Activated CD4-positive, alpha-beta memory T cell treated with anti-CD3 and anti-CD28 coated beads, Interleukin-2, amount 10 ng/mL, durations not matched to agents 7 days and 5 days (primary cell): ENCODE results near the gene TCF21. TPM values are rescaled to one million over a fixed set of nuclear protein-coding genes. Genes with fewer than 3 reads are reported as not detected.

Experiments used
- CTCF ChIA-PET: fragments of 350-600 bp; sonication (Branson Sonifier 250); formaldehyde crosslinking; loops from one replicate; lab custom pipeline; 2021; ENCODE audit warnings: antibody characterized with exemption, inconsistent platforms; lab: Charles Lee
- POLR2A ChIA-PET: fragments of 350-600 bp; sonication (Branson Sonifier 250); formaldehyde crosslinking; loops from one replicate; lab custom pipeline; 2021; ENCODE audit warnings: antibody characterized with exemption; lab: Charles Lee
- DNase-seq: peaks from one replicate; pipeline ENCODE4 v3.0.0-alpha.2; 2020
- H3K27ac Mint-ChIP-seq: one replicate; pipeline ENCODE4 v1.8.0; 2021; ENCODE audit warnings: mild to moderate bottlenecking, mixed read lengths
- H3K27me3 Mint-ChIP-seq: one replicate; pipeline ENCODE4 v1.8.0; 2021; ENCODE audit warnings: mixed read lengths
- H3K36me3 Mint-ChIP-seq: one replicate; pipeline ENCODE4 v1.8.0; 2021; ENCODE audit warnings: low read depth, mixed read lengths
- H3K4me1 Mint-ChIP-seq: one replicate; pipeline ENCODE4 v1.8.0; 2021; ENCODE audit warnings: mixed read lengths
- H3K4me3 Mint-ChIP-seq: one replicate; pipeline ENCODE4 v1.8.0; 2021; ENCODE audit warnings: mild to moderate bottlenecking, mixed read lengths
- H3K9me3 Mint-ChIP-seq: one replicate; pipeline ENCODE4 v1.8.0; 2021; ENCODE audit warnings: mixed read lengths
- total RNA-seq, 2 experiments: library from RNA; stranded (reverse); gene quantifications; one replicate each; pipeline ENCODE4 v1.2.3, GENCODE V29; 2021

TCF21 gene
- total RNA-seq, 2 experiments from 2014 or later = not detected

DNA sequence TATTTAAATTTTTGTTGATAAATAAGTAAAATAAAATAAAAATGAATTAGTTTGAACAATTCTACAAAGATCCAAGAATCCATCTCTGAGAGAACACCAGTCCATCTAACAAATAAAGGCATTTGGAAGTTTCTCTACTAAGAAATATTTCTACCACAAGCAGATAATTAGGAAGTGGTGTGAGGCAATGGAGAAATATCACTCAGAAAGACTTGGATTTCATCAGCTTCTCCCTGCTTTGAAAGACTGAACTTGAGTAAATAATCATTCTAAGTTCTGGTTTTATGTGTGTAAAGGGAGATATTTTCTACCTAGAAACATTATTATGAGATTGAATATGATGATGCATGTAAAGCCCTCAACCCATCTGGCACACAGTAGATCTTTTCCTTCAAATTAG is 17.8 kb upstream of the TCF21 start:
- CTCF ChIA-PET = interaction anchor here (1.3 kb wide), 1 partner anchor 14 kb away, joined by 3 read pairs; no protein-coding TSS in a partner anchor
- POLR2A ChIA-PET = no interaction called here
- Mint-ChIP-seq H3K36me3 (no peaks in the 10 kb centered on the region), H3K9me3 (no peaks in the 10 kb centered on the region), H3K4me1 (no peaks in the 10 kb centered on the region), H3K27ac (no peak overlapping the region), H3K4me3 (no peak overlapping the region), H3K27me3 (peaks cover 11% of the 10 kb centered on the region)
- no peak for DNase-seq

DNA sequence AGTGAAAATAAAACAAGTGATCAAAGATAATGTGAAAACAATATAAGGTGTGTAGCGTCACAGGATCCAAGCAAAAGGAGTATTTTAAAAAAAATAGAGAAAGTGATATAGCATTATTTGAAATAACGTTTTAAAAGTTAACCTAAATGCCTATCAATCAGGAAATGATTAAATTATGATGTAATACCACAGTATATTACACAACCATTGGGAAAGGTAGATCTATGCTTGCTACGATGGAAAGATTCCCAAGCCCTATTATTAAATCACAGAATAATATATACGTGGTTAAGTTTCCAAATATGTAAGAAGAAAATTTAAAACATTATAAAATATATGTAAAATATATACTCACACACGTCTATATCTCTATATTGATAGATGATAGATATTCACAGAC is 15.4 kb upstream of the TCF21 start:
- Mint-ChIP-seq H3K4me3 (no peak overlapping the region), H3K36me3 (no peaks in the 10 kb centered on the region), H3K27me3 (peaks cover 16% of the 10 kb centered on the region), H3K4me1 (no peaks in the 10 kb centered on the region), H3K9me3 (no peaks in the 10 kb centered on the region), H3K27ac (no peak overlapping the region)
- DNase-seq = no peak
- CTCF ChIA-PET = no interaction called here
- POLR2A ChIA-PET = no interaction called here

DNA sequence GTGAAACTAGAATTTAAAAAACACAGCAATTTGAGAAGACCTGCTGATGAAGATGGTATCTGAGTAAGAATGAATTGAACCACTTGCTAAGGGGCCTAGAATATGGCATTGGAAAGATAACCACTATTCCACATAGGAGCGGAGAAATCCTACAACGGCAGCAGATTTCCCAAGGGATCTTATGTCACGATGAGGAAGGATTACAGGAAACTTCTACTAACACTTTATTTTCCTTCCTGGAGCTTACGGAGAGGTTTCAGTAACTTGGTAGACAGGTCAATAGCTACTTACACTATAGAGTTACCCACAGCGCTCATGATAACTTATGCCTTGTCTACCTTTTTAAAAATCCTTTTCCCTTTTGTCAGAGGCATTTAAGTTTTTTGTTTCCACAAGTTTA is 11.8 kb upstream of the TCF21 start:
- Mint-ChIP-seq H3K27me3 (peaks cover 18% of the 10 kb centered on the region), H3K9me3 (no peaks in the 10 kb centered on the region), H3K27ac (no peak overlapping the region), H3K4me3 (no peak overlapping the region), H3K4me1 (no peaks in the 10 kb centered on the region), H3K36me3 (no peaks in the 10 kb centered on the region)
- DNase-seq = no peak
- ChIA-PET POLR2A (no interaction called here), CTCF (no interaction called here)

DNA sequence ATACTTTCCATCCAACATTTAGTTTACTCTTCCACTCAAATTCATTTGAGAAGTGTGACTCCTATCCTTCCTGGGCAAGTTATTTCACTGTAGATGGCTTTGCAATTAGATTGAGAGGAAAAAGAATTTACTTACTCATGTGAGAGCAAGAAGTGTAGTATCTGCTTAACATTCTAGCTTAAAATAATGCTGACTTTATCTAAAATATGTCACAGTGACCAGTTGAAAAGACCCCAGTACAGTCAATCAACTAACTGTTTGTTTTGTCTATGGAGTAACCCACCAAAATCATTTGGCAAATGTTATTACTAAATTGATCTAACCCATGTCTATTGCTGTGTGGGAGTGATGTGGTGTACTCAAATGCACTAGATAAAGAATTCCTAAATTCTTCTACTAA is 8.9 kb upstream of the TCF21 start:
- Mint-ChIP-seq H3K36me3 (no peaks in the 10 kb centered on the region), H3K27ac (no peak overlapping the region), H3K27me3 (peaks cover 25% of the 10 kb centered on the region), H3K4me3 (no peak overlapping the region), H3K4me1 (no peaks in the 10 kb centered on the region), H3K9me3 (no peaks in the 10 kb centered on the region)
- DNase-seq = no peak
- POLR2A ChIA-PET = no interaction called here
- CTCF ChIA-PET = interaction anchor here (1.1 kb wide), 1 partner anchor 37 kb away, joined by 3 read pairs; no protein-coding TSS in a partner anchor

DNA sequence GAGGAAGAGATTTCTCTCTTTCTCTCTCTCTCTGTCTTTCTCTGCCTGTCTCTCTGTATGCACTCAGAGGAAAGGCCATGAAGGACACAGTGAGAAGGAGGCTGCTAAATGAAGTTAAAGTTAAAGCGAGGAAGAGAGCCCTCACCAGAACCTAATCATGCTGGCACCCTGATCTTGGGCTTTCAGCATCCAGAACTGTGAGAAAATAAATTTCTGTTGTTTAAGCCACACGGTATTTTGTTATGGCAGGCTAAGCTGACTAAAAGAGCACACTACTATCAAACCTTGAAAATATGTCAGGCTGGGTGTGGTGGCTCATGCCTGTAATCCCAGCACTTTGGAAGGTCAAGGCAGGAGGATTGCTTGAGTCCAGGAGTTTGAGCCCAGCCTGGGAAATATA is 8.0 kb upstream of the TCF21 start:
- Mint-ChIP-seq H3K4me3 (no peak overlapping the region), H3K4me1 (no peaks in the 10 kb centered on the region), H3K9me3 (no peaks in the 10 kb centered on the region), H3K27ac (no peak overlapping the region), H3K27me3 (peaks cover 29% of the 10 kb centered on the region), H3K36me3 (no peaks in the 10 kb centered on the region)
- CTCF ChIA-PET = no interaction called here
- no peak for DNase-seq
- POLR2A ChIA-PET = no interaction called here

DNA sequence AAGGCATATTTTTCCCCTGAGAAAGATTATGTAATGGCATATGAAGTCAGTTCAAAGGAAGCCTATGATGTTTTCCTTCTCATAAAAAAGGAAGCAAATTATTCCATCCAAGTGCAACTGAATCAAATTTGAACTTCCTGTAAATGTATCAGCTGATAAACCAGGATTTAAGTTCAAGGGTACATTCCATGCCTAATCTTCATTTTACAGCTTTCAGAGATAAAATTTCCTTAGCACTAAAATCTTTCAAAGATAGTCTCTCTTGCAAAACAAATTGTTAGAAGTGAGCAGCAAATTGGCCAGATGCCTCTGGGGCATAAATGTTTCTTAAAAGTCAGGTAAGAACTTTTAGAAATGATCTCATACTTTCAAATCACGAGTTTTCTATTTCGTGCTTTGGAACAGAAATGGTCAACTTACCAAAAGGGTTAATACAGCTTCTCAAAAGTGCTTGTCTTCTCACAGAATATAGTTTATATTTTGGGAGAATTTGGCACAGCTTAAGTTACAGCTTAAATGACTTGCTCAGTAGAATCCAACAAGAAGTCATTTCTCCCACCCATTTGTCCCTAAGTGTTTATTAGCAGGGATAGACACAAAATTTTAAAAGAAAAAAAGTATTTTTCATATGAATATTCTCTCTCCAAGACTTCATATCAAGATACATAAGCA is 2.7 kb upstream of the TCF21 start:
- ChIA-PET POLR2A (no interaction called here), CTCF (interaction anchor here (1.5 kb wide), 1 partner anchor 49 kb away, joined by 4 read pairs; no protein-coding TSS in a partner anchor)
- Mint-ChIP-seq H3K9me3 (no peaks in the 10 kb centered on the region), H3K4me3 (no peak overlapping the region), H3K27me3 (peaks cover 61% of the 10 kb centered on the region), H3K4me1 (peaks cover 14% of the 10 kb centered on the region), H3K27ac (no peak overlapping the region), H3K36me3 (no peaks in the 10 kb centered on the region)
- DNase-seq = no peak

DNA sequence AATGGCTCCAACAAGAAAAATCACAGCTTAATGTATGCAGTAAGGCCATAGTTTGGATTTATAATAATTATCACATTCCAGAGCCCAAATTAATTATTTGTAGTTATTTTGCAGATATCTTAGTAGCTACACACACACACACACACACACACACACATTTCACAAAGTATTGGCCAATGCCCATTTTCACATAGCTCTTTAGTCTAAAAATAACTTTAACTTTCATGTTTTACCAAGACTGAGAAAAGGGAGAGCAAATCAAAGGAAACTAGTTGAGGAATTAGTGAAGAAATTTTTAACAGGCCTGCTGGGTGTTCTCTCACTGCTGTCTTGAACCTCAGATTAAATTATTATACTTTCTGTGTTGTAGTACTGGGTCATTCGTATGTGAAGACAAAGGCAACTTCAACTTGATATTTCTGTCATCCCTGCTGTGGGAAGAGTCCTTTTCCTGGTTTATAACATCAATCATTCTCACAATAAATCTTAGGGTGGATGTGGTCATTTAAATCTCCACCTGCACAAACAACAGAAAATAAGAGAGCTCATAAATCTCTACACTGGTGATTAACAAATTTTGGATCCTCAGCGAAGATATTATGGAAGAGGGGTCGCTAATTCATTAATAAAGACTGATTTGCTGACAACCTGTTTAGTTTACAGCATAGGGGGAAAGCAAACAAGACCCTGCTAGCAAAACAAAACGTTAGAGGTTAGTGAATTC is 1.6 kb upstream of the TCF21 start:
- ChIA-PET POLR2A (no interaction called here), CTCF (no interaction called here)
- Mint-ChIP-seq H3K27ac (no peak overlapping the region), H3K9me3 (no peaks in the 10 kb centered on the region), H3K4me1 (peaks cover 19% of the 10 kb centered on the region), H3K4me3 (no peak overlapping the region), H3K36me3 (no peaks in the 10 kb centered on the region), H3K27me3 (peaks cover 69% of the 10 kb centered on the region)
- no peak for DNase-seq

DNA sequence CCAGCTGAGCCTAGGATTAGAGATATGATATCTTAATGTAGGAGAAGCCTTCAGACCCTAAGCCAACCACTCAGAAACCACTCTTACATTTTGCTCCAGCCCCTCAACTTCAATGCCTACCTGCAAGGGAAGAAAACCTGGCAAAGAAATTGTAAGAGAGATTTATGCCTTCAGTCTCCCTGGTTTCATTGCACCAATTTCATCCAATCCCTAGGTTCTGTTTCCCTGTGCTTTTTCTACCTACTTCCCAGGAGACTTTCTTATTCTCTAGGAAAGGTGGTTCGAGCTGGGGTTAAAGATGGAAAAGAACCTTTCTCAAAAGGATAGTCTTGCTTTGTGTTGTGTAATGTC is 1.1 kb upstream of the TCF21 start:
- POLR2A ChIA-PET = no interaction called here
- Mint-ChIP-seq H3K4me1 (peaks cover 20% of the 10 kb centered on the region), H3K4me3 (no peak overlapping the region), H3K27me3 (peaks cover 74% of the 10 kb centered on the region), H3K36me3 (no peaks in the 10 kb centered on the region), H3K9me3 (no peaks in the 10 kb centered on the region), H3K27ac (no peak overlapping the region)
- no peak for DNase-seq
- CTCF ChIA-PET = no interaction called here

DNA sequence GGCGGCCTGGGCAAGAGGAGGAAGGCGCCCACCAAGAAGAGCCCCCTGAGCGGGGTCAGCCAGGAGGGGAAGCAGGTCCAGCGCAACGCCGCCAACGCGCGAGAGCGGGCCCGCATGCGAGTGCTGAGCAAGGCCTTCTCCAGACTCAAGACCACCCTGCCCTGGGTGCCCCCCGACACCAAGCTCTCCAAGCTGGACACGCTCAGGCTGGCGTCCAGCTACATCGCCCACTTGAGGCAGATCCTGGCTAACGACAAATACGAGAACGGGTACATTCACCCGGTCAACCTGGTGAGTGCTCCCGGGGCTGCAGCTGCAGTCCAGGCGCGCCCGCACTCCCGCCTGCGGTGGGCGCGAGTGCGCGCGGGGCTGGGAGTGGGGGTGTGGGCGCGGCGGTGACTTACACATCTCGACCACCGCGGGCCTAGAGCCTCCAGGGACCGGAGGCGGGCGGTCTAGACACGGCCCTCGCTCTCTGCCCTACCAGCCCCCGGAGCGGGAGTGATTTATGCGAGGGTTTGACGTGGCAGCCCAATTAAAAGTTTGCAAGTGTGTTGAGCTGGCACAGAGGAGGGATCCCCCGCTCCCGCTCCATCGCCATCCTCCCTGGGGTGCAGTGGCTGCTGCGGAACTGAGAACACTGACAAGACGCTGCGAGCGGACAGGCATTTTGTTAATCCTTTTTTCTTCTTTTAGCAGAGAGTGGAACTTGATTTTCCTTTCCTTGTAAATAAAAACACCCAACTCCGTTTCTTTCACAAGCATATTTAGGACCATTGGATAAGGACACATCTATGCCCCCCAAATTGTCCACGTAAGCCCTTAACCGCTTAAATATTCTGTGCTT is 867 bp downstream of the TCF21 start:
- POLR2A ChIA-PET = no interaction called here
- peaks cover 28% of the 10 kb centered on the region for H3K4me1 Mint-ChIP-seq
- H3K4me3 Mint-ChIP-seq = no peak overlapping the region
- no peak for DNase-seq
- H3K9me3 Mint-ChIP-seq = no peaks in the 10 kb centered on the region
- no peak overlapping the region for H3K27ac Mint-ChIP-seq
- peaks cover 83% of the 10 kb centered on the region for H3K27me3 Mint-ChIP-seq
- CTCF ChIA-PET = interaction anchor here (1.4 kb wide), 1 partner anchor 52 kb away, joined by 3 read pairs; no protein-coding TSS in a partner anchor
- H3K36me3 Mint-ChIP-seq = no peaks in the 10 kb centered on the region

DNA sequence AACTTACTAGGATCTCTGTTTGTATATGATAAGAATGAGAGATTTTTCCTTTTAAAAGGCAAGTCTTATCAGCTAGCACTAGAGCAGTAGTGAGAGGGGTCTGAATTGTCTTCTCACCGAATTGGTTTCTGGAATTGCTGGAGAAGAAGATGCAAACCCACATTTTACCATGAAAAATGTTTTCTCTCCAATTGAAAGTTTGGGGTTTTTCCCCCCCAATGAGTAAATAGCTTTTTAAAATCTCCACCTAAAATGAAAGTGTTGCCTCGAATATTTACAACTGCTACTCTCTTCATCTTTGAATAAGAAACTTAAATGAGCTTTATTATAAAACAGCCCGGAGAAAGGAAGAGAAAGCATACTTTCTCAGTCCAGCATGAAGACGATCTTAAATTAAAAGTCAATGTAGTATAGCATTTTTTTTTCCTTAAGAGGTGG is 1.8 kb downstream of the TCF21 start:
- CTCF ChIA-PET = interaction anchor here (0.7 to 1.4 kb wide), 2 partner anchors 53 to 173 kb away, joined by 3 read pairs; no protein-coding TSS in a partner anchor
- Mint-ChIP-seq H3K4me3 (peak overlapping the region; percentile 49), H3K9me3 (no peaks in the 10 kb centered on the region), H3K27me3 (peaks cover 86% of the 10 kb centered on the region), H3K36me3 (no peaks in the 10 kb centered on the region), H3K27ac (no peak overlapping the region), H3K4me1 (peaks cover 28% of the 10 kb centered on the region)
- POLR2A ChIA-PET = interaction anchor here (0.7 kb wide), 1 partner anchor 321 kb away, joined by 3 read pairs; no protein-coding TSS in a partner anchor
- DNase-seq = no peak

DNA sequence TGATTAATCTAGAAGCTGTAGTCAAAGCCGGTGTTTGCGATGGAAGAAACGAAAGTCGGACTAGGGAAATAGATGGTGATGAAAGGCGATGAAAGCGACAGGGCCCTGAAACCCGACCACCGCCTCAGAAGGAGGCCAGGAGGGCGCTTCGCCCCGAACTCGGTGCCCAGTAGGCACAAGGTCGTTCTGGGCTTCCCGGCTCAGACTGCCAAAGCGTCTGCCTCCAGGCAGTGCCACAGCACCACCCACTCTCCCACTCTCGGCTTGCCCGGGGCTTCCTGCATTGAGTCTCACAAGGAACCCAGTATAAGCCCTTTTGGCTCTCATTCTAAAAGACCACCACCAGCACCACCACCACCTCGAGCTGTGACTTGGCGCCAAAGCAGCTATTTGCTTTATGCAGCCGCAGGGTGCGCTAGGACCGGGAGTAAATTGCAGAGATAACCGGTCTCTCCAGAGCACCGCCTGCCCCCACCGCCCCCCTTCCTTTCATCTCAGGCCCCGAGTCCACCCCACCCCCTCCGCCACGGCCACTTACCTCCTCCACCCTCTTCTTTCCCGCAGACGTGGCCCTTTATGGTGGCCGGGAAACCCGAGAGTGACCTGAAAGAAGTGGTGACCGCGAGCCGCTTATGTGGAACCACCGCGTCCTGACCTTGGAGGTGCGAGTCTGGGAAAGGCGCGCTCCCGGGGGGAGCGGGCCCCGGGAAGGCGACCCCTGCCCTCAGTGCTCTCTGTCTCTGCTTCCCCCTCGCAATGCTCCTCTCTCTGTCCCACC is 2.4 kb downstream of the TCF21 start:
- Mint-ChIP-seq H3K4me3 (peak overlapping the region; percentile 57), H3K4me1 (peaks cover 28% of the 10 kb centered on the region), H3K36me3 (no peaks in the 10 kb centered on the region), H3K27ac (no peak overlapping the region), H3K9me3 (no peaks in the 10 kb centered on the region), H3K27me3 (peaks cover 90% of the 10 kb centered on the region)
- ChIA-PET POLR2A (interaction anchor here (0.7 kb wide), 1 partner anchor 322 kb away, joined by 3 read pairs; no protein-coding TSS in a partner anchor), CTCF (interaction anchor here (0.7 to 1.6 kb wide), 4 partner anchors 15 to 172 kb away, joined by 3 to 4 read pairs (median 3); no protein-coding TSS in a partner anchor)
- no peak for DNase-seq
